ENCODE data around the gene SHISA2. TPM values are rescaled to one million over a fixed set of nuclear protein-coding genes. Genes with fewer than 3 reads are reported as not detected.

The SHISA2 gene
- total RNA-seq, 1 donor: not detected

DNA sequence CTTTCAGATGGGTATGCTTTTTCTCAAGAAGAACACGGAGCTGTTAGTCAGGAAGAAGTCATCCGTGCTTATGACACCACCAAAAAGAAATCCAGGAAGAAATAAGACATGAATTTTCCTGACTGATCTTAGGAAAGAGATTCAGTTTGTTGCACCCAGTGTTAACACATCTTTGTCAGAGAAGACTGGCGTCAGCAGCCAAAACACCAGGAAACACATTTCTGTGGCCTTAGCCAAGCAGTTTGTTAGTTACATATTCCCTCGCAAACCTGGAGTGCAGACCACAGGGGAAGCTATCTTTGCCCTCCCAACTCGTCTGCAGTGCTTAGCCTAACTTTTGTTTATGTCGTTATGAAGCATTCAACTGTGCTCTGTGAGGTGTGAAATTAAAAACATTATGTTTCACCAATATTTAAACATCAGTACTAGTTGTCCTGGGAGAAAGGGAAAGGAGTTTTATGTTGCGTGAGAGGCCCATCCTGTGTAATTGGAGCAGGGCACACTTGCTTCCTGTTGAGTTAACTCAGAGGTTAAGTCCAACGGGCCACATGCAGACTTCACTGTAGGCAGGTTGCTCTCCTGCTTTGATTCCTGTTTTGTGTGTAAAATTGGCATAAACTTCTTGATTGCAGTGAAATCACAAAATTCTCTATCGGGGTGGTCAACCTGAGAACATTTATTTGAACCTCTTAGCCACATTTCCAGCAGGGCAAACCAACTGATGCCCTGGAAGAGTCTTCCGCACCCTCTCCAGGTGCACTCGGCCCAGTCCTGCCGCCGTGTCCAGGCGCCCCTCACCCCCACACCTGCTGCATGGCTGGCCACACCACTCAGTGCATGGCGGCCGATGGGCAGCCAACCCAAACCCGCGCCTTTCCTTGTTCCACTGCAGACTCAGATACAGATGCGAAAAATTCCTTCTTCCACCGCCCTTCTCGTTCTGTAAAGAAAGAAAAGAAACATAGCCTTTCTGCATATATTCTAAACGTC is 31.6 kb downstream of the SHISA2 start:
- TF ChIP-seq CTCF (IDR thresholded peaks at IDR 0.05; ENCODE audit: insufficient read depth, low read depth, low read length): no peak
- no peak for DNase-seq (ENCODE audit: low read depth)
- no peak overlapping the region for H3K4me3 ChIP-seq (ENCODE audit: low read depth, low read length)

DNA sequence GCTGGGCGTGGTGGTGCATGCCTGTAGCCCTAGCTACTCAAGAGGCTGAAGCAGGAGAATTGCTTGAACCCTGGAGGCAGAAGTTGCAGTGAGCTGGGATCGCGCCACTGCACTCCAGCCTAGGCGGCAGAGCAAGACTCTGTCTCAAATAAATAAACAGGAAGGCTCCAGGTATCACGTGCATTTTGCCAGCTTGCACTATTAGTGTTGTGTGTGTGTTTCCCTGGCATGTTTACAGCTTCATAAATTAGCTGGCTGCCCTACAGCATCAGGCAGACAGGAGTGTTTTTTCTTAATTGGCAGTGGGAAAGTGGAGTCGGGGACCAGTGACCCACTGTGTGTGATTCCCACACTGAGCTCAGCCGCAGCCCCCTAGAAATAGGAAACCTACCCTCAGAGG is 32.6 kb downstream of the SHISA2 start:
- DNase-seq (ENCODE audit: low read depth): no peak
- TF ChIP-seq CTCF (IDR thresholded peaks at IDR 0.05; ENCODE audit: insufficient read depth, low read depth, low read length): no peak

DNA sequence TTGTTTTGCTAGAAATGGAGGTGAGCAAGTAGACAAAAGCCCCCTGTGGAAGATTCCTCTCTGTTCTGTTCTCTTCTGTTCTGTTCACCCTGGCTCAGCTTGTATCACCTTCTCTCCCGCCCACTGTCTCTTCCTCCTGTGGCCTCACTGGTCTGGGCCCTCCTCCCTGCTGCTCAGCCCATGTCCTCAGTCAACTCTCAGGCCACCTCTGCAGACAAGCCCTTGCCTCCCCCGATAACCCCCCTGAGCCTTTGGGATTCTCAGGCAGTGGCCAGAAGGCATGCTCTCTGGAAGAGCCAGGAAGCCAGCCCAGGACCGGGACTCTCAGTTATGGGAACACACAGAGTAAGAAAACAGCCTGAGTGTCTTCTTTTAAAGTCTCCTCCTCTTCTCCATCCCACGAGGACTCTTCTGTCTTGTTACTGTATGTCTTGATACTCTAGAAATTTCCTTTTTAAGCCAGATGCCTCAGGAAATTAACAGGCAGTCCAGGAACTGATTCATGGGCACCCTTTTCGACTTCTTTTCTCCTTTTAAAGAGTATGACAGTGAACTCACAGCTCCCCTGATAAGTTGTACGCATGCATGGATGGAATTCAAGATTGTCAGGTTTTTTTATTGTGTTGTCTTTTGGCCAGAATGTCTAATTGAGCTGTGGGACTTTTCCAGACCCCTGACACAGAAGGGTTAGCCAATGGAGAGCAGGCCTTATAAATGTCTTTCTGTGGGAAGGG is 33.7 kb downstream of the SHISA2 start:
- H3K4me3 ChIP-seq (ENCODE audit: low read depth, low read length): no peak overlapping the region
- TF ChIP-seq CTCF (IDR thresholded peaks at IDR 0.05; ENCODE audit: insufficient read depth, low read depth, low read length): no peak
- no peak for DNase-seq (ENCODE audit: low read depth)

More for the DNA sequence above, 32.6 kb downstream of the SHISA2 start:
- no peak overlapping the region for H3K4me3 ChIP-seq (ENCODE audit: low read depth, low read length)

DNA sequence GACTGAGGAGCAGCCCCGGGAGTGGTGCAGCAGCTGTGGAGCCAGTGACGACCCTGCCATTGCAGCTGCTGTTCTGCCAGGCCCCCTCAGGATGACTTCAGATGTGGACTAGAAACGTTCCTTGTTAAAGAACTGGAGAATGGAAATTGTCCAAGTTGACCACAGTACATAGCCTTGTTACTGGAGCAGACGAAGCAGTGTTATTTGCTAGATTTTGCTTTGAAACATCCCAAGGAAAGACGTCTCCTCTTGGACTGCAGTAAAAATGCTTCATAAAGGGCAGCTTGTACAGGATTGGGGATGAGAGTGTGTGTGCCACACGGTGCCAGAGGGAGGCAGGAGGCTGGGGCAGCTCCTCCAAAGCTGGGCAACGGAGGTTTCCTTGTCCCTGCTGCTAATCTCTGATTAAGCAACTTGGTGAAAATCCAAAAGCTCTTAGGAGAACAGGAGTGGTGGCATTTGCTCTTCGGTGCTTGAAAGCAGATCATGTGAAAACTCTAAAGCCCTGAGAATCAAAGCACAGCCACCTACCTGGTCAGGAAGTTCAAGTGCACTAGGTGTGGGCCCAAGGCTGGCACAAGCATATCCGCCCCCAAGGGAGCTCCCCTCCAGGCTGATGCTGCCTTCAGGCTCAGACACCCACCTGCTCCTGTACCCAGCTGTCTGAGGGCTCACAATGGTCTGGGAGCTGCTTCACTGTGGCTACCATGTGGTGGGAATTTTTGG is 34.5 kb downstream of the SHISA2 start:
- TF ChIP-seq CTCF (IDR thresholded peaks at IDR 0.05; ENCODE audit: insufficient read depth, low read depth, low read length): no peak
- no peak overlapping the region for H3K4me3 ChIP-seq (ENCODE audit: low read depth, low read length)
- no peak for DNase-seq (ENCODE audit: low read depth)

GRCh38 chr13:26016189-26016588 is 35.6 kb downstream of the SHISA2 start:
- DNase-seq (ENCODE audit: low read depth): no peak
- no peak for TF ChIP-seq CTCF (IDR thresholded peaks at IDR 0.05; ENCODE audit: insufficient read depth, low read depth, low read length)
- no peak overlapping the region for H3K4me3 ChIP-seq (ENCODE audit: low read depth, low read length)

GRCh38 chr13:26015271-26016125 is 36.3 kb downstream of the SHISA2 start:
- H3K4me3 ChIP-seq (ENCODE audit: low read depth, low read length): no peak overlapping the region
- no peak for TF ChIP-seq CTCF (IDR thresholded peaks at IDR 0.05; ENCODE audit: insufficient read depth, low read depth, low read length)
- DNase-seq (ENCODE audit: low read depth): no peak

Data from fibroblast of villous mesenchyme (primary cell).